Upper lobe of left lung (tissue), 6 donors: Measurements from ENCODE around the gene TLE3. TPM values are rescaled to one million over a fixed set of nuclear protein-coding genes. Genes with fewer than 3 reads are reported as not detected.
A peak's percentile ranks its signal among the peaks of the same experiment; 100 is the strongest.

ENCODE experiments used
- ATAC-seq, 2 donors: fragments of 200-7000 bp; cut with Tn5 transposase; one replicate each; pipeline ENCODE4 v1.9.1; 2022; ENCODE audit warnings: mild to moderate bottlenecking in 2 of 2, moderate library complexity in 2 of 2; ENCODE audit not compliant: low FRiP score in 2 of 2
- DNase-seq, 2 donors: peaks; one replicate each; pipeline ENCODE4 v3.0.0-alpha.2; 2019 to 2020
- H3K27ac ChIP-seq, 4 donors: fragments of 200-600 bp; sonication (generic); one replicate each; pipeline ENCODE4 v1.5.1; 2016 to 2019
- H3K27me3 ChIP-seq, 4 donors: fragments of 200-600 bp; sonication (generic); one replicate each; pipeline ENCODE4 v1.5.1; 2017 to 2019
- H3K36me3 ChIP-seq, 4 donors: fragments of 200-600 bp; sonication (generic); one replicate each; pipeline ENCODE4 v1.5.1; 2016 to 2019
- H3K4me1 ChIP-seq, 4 donors: fragments of 200-600 bp; sonication (generic); one replicate each; pipeline ENCODE4 v1.5.1; 2018 to 2019
- H3K4me3 ChIP-seq, 4 donors: fragments of 200-600 bp; sonication (generic); one replicate each; pipeline ENCODE4 v1.5.1; 2017 to 2019; ENCODE audit warnings: mild to moderate bottlenecking in 2 of 4, moderate library complexity in 1 of 4
- H3K9me3 ChIP-seq, 4 donors: fragments of 200-600 bp; sonication (generic); one replicate each; pipeline ENCODE4 v1.5.1; 2018 to 2019
- CTCF ChIP-seq, 6 experiments: fragments of 450-650 bp in 4 of 6; fragments of 200-600 bp in 2 of 6; sonication (generic) in 2 of 6; IDR thresholded peaks; one replicate each; pipeline ENCODE4 v1.5.1; 2016 to 2019; ENCODE audit warnings: antibody characterized with exemption in 6 of 6
- EP300 ChIP-seq, 4 donors: sonication (generic); formaldehyde crosslinking; IDR thresholded peaks; one replicate each; pipeline ENCODE4 v1.5.1; 2017; ENCODE audit warnings: antibody characterized with exemption in 4 of 4, control low read depth in 2 of 4
- POLR2A ChIP-seq, 4 donors: fragments of 450-650 bp; IDR thresholded peaks; one replicate each; pipeline ENCODE4 v1.5.1; 2016 to 2017; ENCODE audit warnings: antibody characterized with exemption in 4 of 4, mild to moderate bottlenecking in 2 of 4
- POLR2AphosphoS5 ChIP-seq, 2 donors: sonication (generic); formaldehyde crosslinking; IDR thresholded peaks; one replicate each; pipeline ENCODE4 v1.5.1; 2017; ENCODE audit warnings: antibody characterized with exemption in 2 of 2
- WGBS, 2 donors: methylation state at CpG; one replicate each; pipeline ENCODE4 v1.1.5; 2017 to 2018; 5-methylcytosine and 5-hydroxymethylcytosine counted together
- total RNA-seq, 6 donors: library from RNA; depleted of rRNA in 4 of 6; stranded (reverse); fragments of >200 nt in 4 of 6; gene quantifications; one replicate each; pipeline versions ENCODE4 v1.1.0 to v1.2.1, GENCODE V29; 2016 to 2021
- donor health status: DM: no; HTN: no; CAD: no; lungs with moderate emphysema.
- donor health status: DM: no; HTN: yes; CAD: no; lungs with severe emphysema.

Gene TLE3
- total RNA-seq, 6 donors from 2014 or later = 52.2 to 140 (median 80.6) TPM

GRCh38 chr15:70102827-70103226 lies 5.1 kb upstream of the TLE3 start:
- no peak for TF ChIP-seq EP300 (IDR thresholded peaks at IDR 0.05)
- no peak for TF ChIP-seq CTCF (IDR thresholded peaks at IDR 0.05)
- no peak for TF ChIP-seq POLR2AphosphoS5 (IDR thresholded peaks at IDR 0.05)
- TF ChIP-seq POLR2A (IDR thresholded peaks at IDR 0.05) = no peak
- Histone ChIP-seq H3K4me1 (peaks cover 27 to 37% (median 33%) of the 10 kb centered on the region in 4 donors), H3K4me3 (no peak overlapping the region), H3K27ac (no peak overlapping the region), H3K27me3 (no peaks in the 10 kb centered on the region), H3K9me3 (no peaks in the 10 kb centered on the region), H3K36me3 (no peaks in the 10 kb centered on the region)
- ATAC-seq (no peak), DNase-seq (no peak)
- WGBS, 2 donors = 83 to 100% methylated on average over 3 of the region's 3 CpGs

DNA sequence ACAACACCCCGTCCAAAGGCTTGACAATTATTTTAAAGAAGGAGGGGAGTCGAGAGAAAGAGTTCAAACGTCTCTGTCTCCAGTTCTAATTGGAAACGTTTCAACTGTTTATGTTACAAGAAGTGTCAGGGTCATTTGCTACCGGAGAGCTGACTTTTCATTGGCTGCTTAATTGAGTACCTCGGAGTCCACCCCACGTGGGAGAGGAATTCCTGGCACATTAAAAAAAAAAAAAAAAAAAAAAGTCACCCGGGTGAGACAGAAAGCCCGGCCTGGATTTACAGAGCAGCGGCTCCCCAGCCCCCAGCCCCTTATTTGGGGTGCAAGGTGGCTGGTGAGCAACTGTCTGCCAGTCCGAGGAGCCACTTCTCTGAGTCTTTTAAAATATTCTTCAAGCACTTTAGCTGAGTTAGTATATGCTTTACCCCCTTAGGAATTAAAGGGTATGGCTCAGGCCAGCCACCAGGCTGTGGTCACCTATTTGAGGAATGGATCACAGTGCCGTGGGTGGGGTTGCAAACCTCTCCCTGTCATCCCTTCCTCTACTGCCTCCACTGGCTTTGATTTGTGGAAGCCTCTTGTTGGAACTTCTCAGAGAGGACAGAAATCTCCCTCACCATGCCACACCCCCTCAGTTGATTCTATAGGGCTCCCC lies 3.9 kb upstream of the TLE3 start:
- Histone ChIP-seq H3K4me1 (peaks cover 27 to 37% (median 33%) of the 10 kb centered on the region in 4 donors), H3K4me3 (peak overlapping the region in 3 of 4 donors; percentile 28 to 85 (median 80)), H3K9me3 (no peaks in the 10 kb centered on the region), H3K36me3 (no peaks in the 10 kb centered on the region), H3K27me3 (no peaks in the 10 kb centered on the region), H3K27ac (peak overlapping the region in 3 of 4 donors; percentile 25 to 98 (median 28))
- DNase-seq (peak in 1 of 2 donors; percentile 66), ATAC-seq (no peak)
- TF ChIP-seq POLR2A (IDR thresholded peaks at IDR 0.05) (peak in 1 of 4 donors; percentile 19), POLR2AphosphoS5 (IDR thresholded peaks at IDR 0.05) (no peak), CTCF (IDR thresholded peaks at IDR 0.05) (no peak)
- WGBS, 2 donors = 3 to 6% methylated on average over 12 of the region's 12 CpGs

DNA sequence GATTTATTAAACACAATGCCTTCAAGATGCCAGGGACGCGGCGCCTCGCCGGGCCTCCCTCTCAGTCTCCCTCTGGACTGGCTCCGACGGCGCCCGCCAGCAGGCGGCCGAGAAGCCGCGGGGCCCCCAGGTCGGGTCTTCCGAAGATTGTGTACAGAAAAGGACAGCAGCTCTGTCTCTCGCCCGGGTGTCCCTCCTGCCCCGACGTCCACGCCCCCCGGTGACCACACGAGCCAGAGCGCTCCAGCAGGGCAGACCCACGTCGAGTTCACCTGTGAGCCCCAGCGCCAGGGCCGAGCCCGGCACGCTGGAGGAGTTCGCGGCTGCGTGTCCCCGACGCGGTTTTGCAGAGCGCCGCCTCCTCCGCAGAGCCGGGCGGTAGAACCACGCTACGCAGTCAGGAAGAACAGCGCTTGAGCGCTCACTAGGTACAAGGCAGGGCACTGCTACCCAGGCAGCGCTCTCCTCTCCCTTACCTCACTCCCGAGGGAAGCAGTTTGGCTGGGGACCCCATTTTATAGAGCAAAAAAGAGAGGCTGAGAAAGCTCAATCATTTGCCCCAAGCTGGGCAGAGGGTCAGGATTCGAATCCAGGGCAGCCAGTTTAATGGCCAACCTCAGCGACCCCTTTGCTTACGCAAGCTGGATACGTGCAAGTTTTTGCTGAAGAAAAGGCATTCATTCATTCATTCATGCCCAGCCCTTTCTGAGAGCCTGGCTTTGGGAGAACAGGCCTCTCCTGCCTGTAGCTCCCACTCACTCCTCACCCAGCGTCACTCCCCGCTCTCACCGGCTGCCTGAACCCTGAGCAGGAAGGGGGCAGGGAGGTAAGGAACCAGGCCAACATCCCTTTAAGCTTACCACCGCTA lies 3.0 kb upstream of the TLE3 start:
- no peaks in the 10 kb centered on the region for H3K9me3 ChIP-seq
- no peaks in the 10 kb centered on the region for H3K36me3 ChIP-seq
- ATAC-seq = peak; percentile 3 to 6
- DNase-seq = peak; percentile 64 to 92
- peak overlapping the region; percentile 28 to 98 (median 30) for H3K27ac ChIP-seq
- 1 to 6% methylated on average over 20 to 36 of the region's 54 CpGs for WGBS, 2 donors
- H3K4me1 ChIP-seq = peaks cover 29 to 43% (median 33%) of the 10 kb centered on the region in 4 donors
- H3K4me3 ChIP-seq = peak overlapping the region in 3 of 4 donors; percentile 28 to 85 (median 80)
- TF ChIP-seq EP300 (IDR thresholded peaks at IDR 0.05) (no peak), CTCF (IDR thresholded peaks at IDR 0.05) (peak; percentile 5 to 64 (median 38)), POLR2A (IDR thresholded peaks at IDR 0.05) (peak in 1 of 4 donors; percentile 22)
- no peaks in the 10 kb centered on the region for H3K27me3 ChIP-seq

DNA sequence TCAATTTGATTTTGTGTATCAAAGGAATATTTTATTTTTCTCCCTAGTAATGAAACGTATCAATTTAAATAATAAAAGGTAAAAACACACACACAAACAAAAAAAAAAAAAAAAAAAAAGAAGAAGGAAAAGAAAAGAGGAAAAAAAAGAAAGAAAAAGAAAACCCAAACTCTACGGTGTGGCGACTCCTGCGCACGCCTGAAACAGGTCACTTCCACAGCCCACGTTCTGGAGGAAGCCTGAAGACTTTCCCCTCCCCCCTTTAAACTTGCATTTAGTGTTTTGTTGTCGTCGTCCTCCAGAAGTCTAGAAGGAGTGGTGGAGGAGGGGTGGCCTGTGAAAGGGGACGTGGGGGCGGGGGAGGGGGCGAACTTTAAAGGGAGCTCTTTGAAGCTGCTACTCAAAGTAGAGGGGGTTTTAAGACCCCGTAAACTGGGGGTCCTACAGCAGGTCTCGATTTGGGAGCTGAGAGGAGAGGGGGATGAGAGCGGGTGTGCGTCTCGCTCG lies 2.3 kb upstream of the TLE3 start:
- Histone ChIP-seq H3K27me3 (no peaks in the 10 kb centered on the region), H3K4me3 (peak overlapping the region in 3 of 4 donors; percentile 28 to 85 (median 80)), H3K4me1 (peaks cover 36 to 49% (median 40%) of the 10 kb centered on the region in 4 donors), H3K27ac (peak overlapping the region; percentile 28 to 98 (median 30)), H3K36me3 (no peaks in the 10 kb centered on the region), H3K9me3 (no peaks in the 10 kb centered on the region)
- DNase-seq (no peak), ATAC-seq (no peak)
- TF ChIP-seq EP300 (IDR thresholded peaks at IDR 0.05) = no peak
- TF ChIP-seq POLR2A (IDR thresholded peaks at IDR 0.05) = no peak
- TF ChIP-seq CTCF (IDR thresholded peaks at IDR 0.05) = no peak
- no peak for TF ChIP-seq POLR2AphosphoS5 (IDR thresholded peaks at IDR 0.05)
- WGBS, 2 donors = 1 to 2% methylated on average over 15 to 17 of the region's 17 CpGs
